Gastrocnemius medialis (tissue), 4 donors: ENCODE results near the gene ZNF524. TPM values are rescaled to one million over a fixed set of nuclear protein-coding genes. Genes with fewer than 3 reads are reported as not detected.

ENCODE experiments used
- ATAC-seq, 2 donors: fragments of 150-250 bp; one replicate each; pipeline ENCODE4 v1.9.1; 2016
- DNase-seq, 2 donors: peaks; one replicate each; pipeline ENCODE4 v3.0.0-alpha.2; 2019
- H3K27ac ChIP-seq, 4 donors: fragments of 200-600 bp; sonication (generic); 1 replicate in 1 of 4; 2 replicates in 3 of 4; pipeline ENCODE4 v1.5.1; 2016 to 2018; ENCODE audit warnings: mild to moderate bottlenecking in 2 of 4, moderate library complexity in 1 of 4
- H3K27me3 ChIP-seq, 3 donors: fragments of 200-600 bp; sonication (generic) in 2 of 3; 1 replicate in 1 of 3; 2 replicates in 2 of 3; pipeline versions ENCODE4 v1.5.1 to v1.6.0; 2016 to 2019; ENCODE audit warnings: mild to moderate bottlenecking in 1 of 3, moderate library complexity in 1 of 3
- H3K36me3 ChIP-seq, 2 donors: fragments of 200-600 bp; sonication (generic) in 1 of 2; one replicate each; pipeline ENCODE4 v1.5.1; 2017 to 2018
- H3K4me1 ChIP-seq, 2 donors: fragments of 200-600 bp; sonication (generic) in 1 of 2; one replicate each; pipeline ENCODE4 v1.5.1; 2016 to 2017; ENCODE audit warnings: mild to moderate bottlenecking in 2 of 2
- H3K4me3 ChIP-seq, 4 donors: fragments of 200-600 bp; sonication (generic) in 3 of 4; 1 replicate in 1 of 4; 2 replicates in 3 of 4; pipeline ENCODE4 v1.5.1; 2016 to 2019; ENCODE audit warnings: mild to moderate bottlenecking in 2 of 4
- H3K9me3 ChIP-seq, 3 donors: fragments of 200-600 bp; sonication (generic) in 2 of 3; 1 replicate in 1 of 3; 2 replicates in 2 of 3; pipeline ENCODE4 v1.5.1; 2016 to 2019
- POLR2A ChIP-seq, 2 donors: fragments of 450-650 bp; IDR thresholded peaks; one replicate each; pipeline ENCODE4 v1.6.1; 2017; ENCODE audit warnings: antibody characterized with exemption in 2 of 2, mild to moderate bottlenecking in 2 of 2, moderate library complexity in 2 of 2
- in situ Hi-C, 4 donors: fragments of 200-750 bp; cut with MboI; loops; one replicate each; pipeline versions ENCODE4 v1.15.0 to v1.8.0; 2017; ENCODE audit warnings: low sequenced_read_pairs in 4 of 4
- intact Hi-C: fragments of 100-400 bp; cut with DNase I; formaldehyde crosslinking; loops from one replicate; pipeline ENCODE4 v1.15.1; 2023; ENCODE audit warnings: low total_unique reads
- total RNA-seq, 4 donors: library from RNA; depleted of rRNA; stranded (reverse); fragments of >200 nt; gene quantifications; one replicate each; pipeline versions ENCODE4 v1.1.0 to v1.2.3, GENCODE V29; 2016
- TF ChIP-seq, protein P1 (sequence below), 5 experiments: fragments of 450-650 bp in 3 of 5; fragments of 200-600 bp in 2 of 5; sonication (generic) in 2 of 5; IDR thresholded peaks in 4 of 5; conservative IDR thresholded peaks in 1 of 5; 1 replicate in 4 of 5; 2 replicates in 1 of 5; pipeline ENCODE4 v1.5.1; 2016 to 2019; ENCODE audit warnings: antibody characterized with exemption in 5 of 5, mild to moderate bottlenecking in 3 of 5, moderate library complexity in 3 of 5

Gene ZNF524
- total RNA-seq, 4 donors from 2014 or later: 35.6 to 61.7 (median 47.0) TPM

DNA sequence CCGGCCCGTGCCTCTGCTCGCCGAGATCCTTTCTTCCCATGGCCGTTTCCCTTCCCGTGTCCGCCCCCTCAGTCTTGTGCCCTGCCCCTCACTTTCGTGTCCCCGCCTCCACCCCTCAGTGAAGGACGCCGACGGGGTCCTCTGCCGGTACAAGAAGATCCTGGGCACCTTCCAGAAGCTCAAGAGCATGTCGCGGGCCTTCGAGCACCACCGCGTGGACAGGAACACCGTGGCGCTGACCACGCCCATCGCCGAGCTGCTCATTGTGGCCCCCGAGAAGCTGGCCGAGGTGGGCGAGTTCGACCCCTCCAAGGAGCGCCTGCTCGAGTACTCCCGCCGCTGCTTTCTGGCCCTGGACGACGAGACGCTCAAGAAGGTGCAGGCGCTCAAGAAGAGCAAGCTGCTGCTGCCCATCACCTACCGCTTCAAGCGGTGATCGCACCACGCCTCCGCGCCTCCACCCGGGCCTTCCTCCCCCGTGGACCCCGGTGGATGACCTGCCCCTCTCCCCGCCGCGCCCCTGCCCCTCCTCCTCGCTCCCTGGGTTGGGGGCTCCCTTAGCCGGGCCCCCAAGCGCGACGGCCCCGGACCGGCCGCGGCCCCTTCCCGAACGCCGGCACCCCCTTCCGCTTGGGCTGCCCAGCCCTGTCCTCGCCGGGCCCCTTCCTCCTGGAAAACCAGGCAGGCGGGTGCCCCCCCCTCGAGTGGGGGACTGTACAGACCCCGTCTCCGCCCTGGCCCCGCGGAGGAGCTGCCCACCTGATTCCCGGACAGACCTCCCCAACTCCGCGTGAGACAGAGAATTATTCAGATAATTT is 52.4 kb downstream of the ZNF524 start:
- Histone ChIP-seq H3K36me3 (peaks cover 0 to 4% of the 10 kb centered on the region in 2 donors), H3K9me3 (no peaks in the 10 kb centered on the region), H3K27ac (peak overlapping the region; percentile 98 to 100 (median 99)), H3K4me1 (peaks cover 31 to 39% of the 10 kb centered on the region in 2 donors), H3K27me3 (no peaks in the 10 kb centered on the region), H3K4me3 (peak overlapping the region in 1 of 4 donors; percentile 81)
- in situ Hi-C loops (no loop called here), intact Hi-C loops (loop anchor here (1.0 kb wide), 1 partner anchor 20 kb away; no protein-coding TSS in a partner anchor)
- DNase-seq (no peak), ATAC-seq (no peak)
- no peak for TF ChIP-seq POLR2A (IDR thresholded peaks at IDR 0.05)
- TF ChIP-seq, protein P1, sequence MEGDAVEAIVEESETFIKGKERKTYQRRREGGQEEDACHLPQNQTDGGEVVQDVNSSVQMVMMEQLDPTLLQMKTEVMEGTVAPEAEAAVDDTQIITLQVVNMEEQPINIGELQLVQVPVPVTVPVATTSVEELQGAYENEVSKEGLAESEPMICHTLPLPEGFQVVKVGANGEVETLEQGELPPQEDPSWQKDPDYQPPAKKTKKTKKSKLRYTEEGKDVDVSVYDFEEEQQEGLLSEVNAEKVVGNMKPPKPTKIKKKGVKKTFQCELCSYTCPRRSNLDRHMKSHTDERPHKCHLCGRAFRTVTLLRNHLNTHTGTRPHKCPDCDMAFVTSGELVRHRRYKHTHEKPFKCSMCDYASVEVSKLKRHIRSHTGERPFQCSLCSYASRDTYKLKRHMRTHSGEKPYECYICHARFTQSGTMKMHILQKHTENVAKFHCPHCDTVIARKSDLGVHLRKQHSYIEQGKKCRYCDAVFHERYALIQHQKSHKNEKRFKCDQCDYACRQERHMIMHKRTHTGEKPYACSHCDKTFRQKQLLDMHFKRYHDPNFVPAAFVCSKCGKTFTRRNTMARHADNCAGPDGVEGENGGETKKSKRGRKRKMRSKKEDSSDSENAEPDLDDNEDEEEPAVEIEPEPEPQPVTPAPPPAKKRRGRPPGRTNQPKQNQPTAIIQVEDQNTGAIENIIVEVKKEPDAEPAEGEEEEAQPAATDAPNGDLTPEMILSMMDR (IDR thresholded peaks at IDR 0.05 in 4 of 5, conservative IDR thresholded peaks at IDR 0.05 in 1 of 5): no peak

Other genes starting within 250 kb of the ZNF524 start
- not detected for gene COX6B2, start 245.6 kb upstream of the ZNF524 start, total RNA-seq
- not detected for gene GARIN5B, start 237.0 kb upstream of the ZNF524 start, total RNA-seq
- under 1 TPM in 1 of 4 donors, not detected in 3; 0.66 TPM for gene IL11, start 229.8 kb upstream of the ZNF524 start, total RNA-seq
- not detected for gene TMEM190, start 223.5 kb upstream of the ZNF524 start, total RNA-seq
- gene TMEM238, start 216.0 kb upstream of the ZNF524 start, total RNA-seq: 1 to 10 TPM; 1.3 to 4.7 (median 2.1) TPM
- gene RPL28, start 214.4 kb upstream of the ZNF524 start, total RNA-seq: 100 to 1,000 TPM; 123 to 278 (median 206) TPM
- gene UBE2S, start 192.5 kb upstream of the ZNF524 start, total RNA-seq: 10 to 100 TPM in 3 of 4 donors, 1 to 10 TPM in 1; 7.7 to 14.6 (median 13.4) TPM
- not detected for gene SHISA7, start 157.0 kb upstream of the ZNF524 start, total RNA-seq
- gene ISOC2, start 138.6 kb upstream of the ZNF524 start, total RNA-seq: 100 to 1,000 TPM in 1 of 4 donors, 10 to 100 TPM in 3; 59.7 to 101 (median 88.7) TPM
- not detected for gene C19orf85, start 135.5 kb upstream of the ZNF524 start, total RNA-seq
- 10 to 100 TPM in 3 of 4 donors, 1 to 10 TPM in 1; 7.4 to 22.3 (median 14.1) TPM for gene ZNF628, start 123.7 kb upstream of the ZNF524 start, total RNA-seq
- 1 to 10 TPM in 2 of 4 donors, under 1 TPM in 2; 0.40 to 2.5 (median 1.1) TPM for gene NAT14, start 115.1 kb upstream of the ZNF524 start, total RNA-seq
- gene SSC5D, start 111.9 kb upstream of the ZNF524 start, total RNA-seq: 1 to 10 TPM in 2 of 4 donors, under 1 TPM in 2; 0.53 to 2.2 (median 1.1) TPM
- gene SBK2, start 63.2 kb upstream of the ZNF524 start, total RNA-seq: 1 to 10 TPM in 3 of 4 donors, not detected in 1; 1.5 to 3.0 (median 1.6) TPM
- 10 to 100 TPM in 1 of 4 donors, 1 to 10 TPM in 3; 3.1 to 24.1 (median 6.8) TPM for gene SBK3, start 54.7 kb upstream of the ZNF524 start, total RNA-seq
- gene ZNF579, start 19.4 kb upstream of the ZNF524 start, total RNA-seq: 10 to 100 TPM; 15.0 to 19.3 (median 16.8) TPM
- 10 to 100 TPM in 1 of 4 donors, 1 to 10 TPM in 3; 6.8 to 11.2 (median 7.4) TPM for gene FIZ1, start 771 bp upstream of the ZNF524 start, total RNA-seq
- gene ZNF865, start 5.4 kb downstream of the ZNF524 start, total RNA-seq: 10 to 100 TPM; 10.3 to 23.4 (median 15.2) TPM
- gene ZNF784, start 24.3 kb downstream of the ZNF524 start, total RNA-seq: 1 to 10 TPM; 6.0 to 10.0 (median 8.2) TPM
- 10 to 100 TPM in 1 of 4 donors, 1 to 10 TPM in 3; 1.5 to 12.3 (median 7.2) TPM for gene ZNF580, start 40.7 kb downstream of the ZNF524 start, total RNA-seq
- gene ZNF581, start 43.4 kb downstream of the ZNF524 start, total RNA-seq: 10 to 100 TPM in 3 of 4 donors, 1 to 10 TPM in 1; 9.9 to 17.3 (median 13.7) TPM
- 10 to 100 TPM in 2 of 4 donors, 1 to 10 TPM in 2; 6.3 to 21.2 (median 12.6) TPM for gene CCDC106, start 47.9 kb downstream of the ZNF524 start, total RNA-seq
- gene U2AF2, start 54.7 kb downstream of the ZNF524 start, total RNA-seq: 10 to 100 TPM; 38.1 to 60.2 (median 50.1) TPM
- gene EPN1, start 74.9 kb downstream of the ZNF524 start, total RNA-seq: 100 to 1,000 TPM in 3 of 4 donors, 10 to 100 TPM in 1; 58.7 to 214 (median 190) TPM
- not detected for gene NLRP9, start 138.1 kb downstream of the ZNF524 start, total RNA-seq
- gene RFPL4A, start 158.8 kb downstream of the ZNF524 start, total RNA-seq: not detected
- gene RFPL4AL1, start 168.8 kb downstream of the ZNF524 start, total RNA-seq: not detected
- gene NLRP11, start 231.7 kb downstream of the ZNF524 start, total RNA-seq: not detected
- not detected for gene NLRP4, start 236.3 kb downstream of the ZNF524 start, total RNA-seq